Measurements from ENCODE around the gene IQCH. TPM values are rescaled to one million over a fixed set of nuclear protein-coding genes. Genes with fewer than 3 reads are reported as not detected.
A peak's percentile ranks its signal among the peaks of the same experiment; 100 is the strongest.

The IQCH gene
- 1 to 10 TPM in 5 of 6 donors, under 1 TPM in 1; 0.76 to 1.6 (median 1.4) TPM for total RNA-seq
- polyA plus RNA-seq, result 1 to 10 TPM in 1 of 2 donors, under 1 TPM in 1; 0.49 to 1.0 TPM

GRCh38 chr15:67254238-67255175 lies at the start of gene IQCH, which contains the start of gene AAGAB:
Gene IQCH, plus strand, starts transcription at chr15:67254786. Its CDS starts 111 bp downstream, at chr15:67254897.
Gene AAGAB, minus strand, starts transcription at chr15:67254661. Its CDS starts 30 bp downstream, at chr15:67254631.
- intact Hi-C loops (cut with DNase I), result no loop called here
- whole genome bisulfite sequencing, 2 donors, result 0% methylated on average over 76 of the region's 76 CpGs
- ATAC-seq, result peak; percentile 99 to 100 (median 99)

GRCh38 chr15:67207555-67208207 lies 46.9 kb upstream of the IQCH start:
- Histone ChIP-seq H3K27me3 (no peaks in the 10 kb centered on the region), H3K9me3 (no peaks in the 10 kb centered on the region), H3K27ac (no peak overlapping the region), H3K36me3 (peaks cover 0 to 7% (median 0%) of the 10 kb centered on the region in 3 donors), H3K4me1 (no peaks in the 10 kb centered on the region), H3K4me3 (no peak overlapping the region)
- no peak for TF ChIP-seq CTCF (IDR thresholded peaks at IDR 0.05)
- ATAC-seq, result no peak
- FAIRE-seq, result no peak
- no peak for DNase-seq
- 96 to 97% methylated on average over 3 of the region's 3 CpGs for WGBS, 2 donors
- intact Hi-C loops (cut with DNase I), result no loop called here

More at GRCh38 chr15:67254238-67255175, at the start of gene IQCH, which contains the start of gene AAGAB:
- Histone ChIP-seq H3K36me3 (no peaks in the 10 kb centered on the region), H3K4me1 (peaks cover 0 to 16% (median 5%) of the 10 kb centered on the region in 3 donors), H3K4me3 (peak within 1 kb of the TSS; percentile 49 to 99 (median 84)), H3K27ac (peak within 1 kb of the TSS; percentile 74 to 82 (median 76)), H3K27me3 (no peaks in the 10 kb centered on the region), H3K9me3 (no peaks in the 10 kb centered on the region)
- TF ChIP-seq CTCF (IDR thresholded peaks at IDR 0.05), result no peak
- FAIRE-seq, result no peak
- peak; percentile 97 to 100 (median 99) for DNase-seq

GRCh38 chr15:67208396-67208795 lies 46.2 kb upstream of the IQCH start:
- Histone ChIP-seq H3K36me3 (peaks cover 0 to 7% (median 0%) of the 10 kb centered on the region in 3 donors), H3K4me3 (no peak overlapping the region), H3K27me3 (no peaks in the 10 kb centered on the region), H3K4me1 (no peaks in the 10 kb centered on the region), H3K27ac (no peak overlapping the region), H3K9me3 (no peaks in the 10 kb centered on the region)
- 73 to 97% methylated on average over 2 of the region's 2 CpGs for WGBS, 2 donors
- no peak for TF ChIP-seq CTCF (IDR thresholded peaks at IDR 0.05)
- intact Hi-C loops (cut with DNase I), result no loop called here
- DNase-seq (no peak), ATAC-seq (no peak), FAIRE-seq (no peak)

- WGBS, 2 donors, result 92 to 93% methylated on average over 5 of the region's 5 CpGs
- ATAC-seq (no peak), DNase-seq (no peak), FAIRE-seq (no peak)
- H3K4me3 ChIP-seq, result no peak overlapping the region
- TF ChIP-seq CTCF (IDR thresholded peaks at IDR 0.05), result no peak
- H3K27ac ChIP-seq, result no peak overlapping the region
- H3K27me3 ChIP-seq, result no peaks in the 10 kb centered on the region
- no peaks in the 10 kb centered on the region for H3K4me1 ChIP-seq
- H3K36me3 ChIP-seq, result peaks cover 0 to 7% (median 0%) of the 10 kb centered on the region in 3 donors
- intact Hi-C loops (cut with DNase I), result no loop called here
- no peaks in the 10 kb centered on the region for H3K9me3 ChIP-seq
Observed at GRCh38 chr15:67210555-67211168, 43.9 kb upstream of the IQCH start.

Data from pancreas (tissue), 10 donors.